ENCODE results near the gene FADS2. TPM values are rescaled to one million over a fixed set of nuclear protein-coding genes. Genes with fewer than 3 reads are reported as not detected.

Gene FADS2
- total RNA-seq, 1 experiment from 2014 or later = 17.1 TPM

DNA sequence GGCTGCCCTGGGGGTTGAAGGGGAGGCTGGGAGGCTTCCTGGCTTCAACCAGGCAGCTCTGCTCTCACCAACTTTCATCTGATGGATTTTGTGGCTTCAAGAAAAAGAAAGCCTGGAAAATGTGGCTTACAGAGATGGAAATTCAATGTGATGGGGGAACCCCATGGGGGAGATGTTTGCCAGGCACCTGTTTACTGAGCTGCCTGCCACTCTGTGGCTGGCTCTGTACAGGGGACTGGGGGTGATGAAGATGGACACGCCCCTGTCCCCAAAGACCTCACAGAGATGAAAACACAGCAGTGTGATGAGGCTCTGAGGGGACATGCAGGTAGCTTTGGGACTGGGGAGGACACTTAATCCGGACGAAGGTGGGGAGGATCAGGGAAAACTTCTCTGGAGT is 45.8 kb upstream of the FADS2 start (continued):
- TF ChIP-seq EZH2 (IDR thresholded peaks at IDR 0.05) (no peak), SP1 (IDR thresholded peaks at IDR 0.05; ENCODE audit: low read depth) (no peak), SRF (IDR thresholded peaks at IDR 0.05; ENCODE audit: low read depth) (no peak), EGR1 (IDR thresholded peaks at IDR 0.05; ENCODE audit: low read depth) (no peak), CBX3 (IDR thresholded peaks at IDR 0.05; ENCODE audit: low read depth) (no peak), POLR2AphosphoS5 (IDR thresholded peaks at IDR 0.05; ENCODE audit: low read depth, low read length) (no peak), CEBPB (IDR thresholded peaks at IDR 0.05; ENCODE audit: low read depth) (no peak), TCF7L2 (IDR thresholded peaks at IDR 0.05; ENCODE audit: borderline replicate concordance, extremely low read depth, insufficient read depth, insufficient read length) (no peak)
- TF ChIP-seq, protein P1, sequence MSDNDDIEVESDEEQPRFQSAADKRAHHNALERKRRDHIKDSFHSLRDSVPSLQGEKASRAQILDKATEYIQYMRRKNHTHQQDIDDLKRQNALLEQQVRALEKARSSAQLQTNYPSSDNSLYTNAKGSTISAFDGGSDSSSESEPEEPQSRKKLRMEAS (IDR thresholded peaks at IDR 0.05) = no peak

DNA sequence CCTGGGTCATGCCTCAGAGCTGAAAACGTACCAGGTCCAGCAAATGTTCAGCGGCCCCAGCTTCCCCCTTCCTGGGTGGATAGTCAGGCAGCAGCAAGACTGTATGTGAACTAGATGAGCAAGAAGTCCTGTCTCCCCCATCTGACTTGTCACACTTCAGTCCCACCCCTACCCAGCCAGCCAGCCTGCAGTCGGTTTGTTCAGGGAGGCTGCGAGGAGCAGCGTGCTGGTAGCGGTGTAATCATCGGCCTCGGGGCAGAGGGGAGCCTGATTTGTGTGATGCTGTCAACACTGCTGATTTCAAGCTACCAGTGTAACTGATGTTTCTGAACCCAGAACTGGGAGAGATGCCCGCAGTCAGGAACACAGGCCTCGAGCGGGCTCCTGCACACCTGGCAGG is 45.3 kb upstream of the FADS2 start:
- no peak overlapping the region for H3K9ac ChIP-seq (ENCODE audit: low read length)
- H4K20me1 ChIP-seq (ENCODE audit: insufficient read depth) = no peaks in the 10 kb centered on the region
- no peak overlapping the region for H3K4me3 ChIP-seq (replicated peaks in 1 of 2; ENCODE audit: low read depth in 1 of 2, low read length in 2 of 2)
- no peak for ATAC-seq
- ChIA-PET CTCF (interaction anchor here (0.5 kb wide), 1 partner anchor 16 kb away, joined by 3 read pairs; no protein-coding TSS in a partner anchor), POLR2A (interaction anchor here (1.1 kb wide), 1 partner anchor 9 kb away, joined by 3 read pairs; no protein-coding TSS in a partner anchor), RAD21 (ENCODE audit: low non-redundant PET in 1 of 2, low total read pairs in 2 of 2, uncharacterized antibody in 2 of 2, unreplicated experiment in 2 of 2) (no interaction called here)
- H3K9me3 ChIP-seq (ENCODE audit: control insufficient read depth in 1 of 2, insufficient read depth in 1 of 2, low read depth in 1 of 2, low read length in 2 of 2) = no peaks in the 10 kb centered on the region
- DNase-seq (ENCODE audit: low read depth, low spot score) = no peak
- H3K4me2 ChIP-seq (ENCODE audit: low read length) = no peak overlapping the region
- no TSS peak for BruUV-seq (replicated peaks)
- H3K36me3 ChIP-seq (ENCODE audit: control insufficient read depth in 1 of 2, insufficient read depth in 2 of 2, low read length in 2 of 2) = peaks cover 10 to 30% of the 10 kb centered on the region in 2 experiments; a peak in 3 of 4 replicates
- H2AFZ ChIP-seq (ENCODE audit: low read depth, low read length, poor library complexity, severe bottlenecking) = no peak overlapping the region
- H3K79me2 ChIP-seq (ENCODE audit: insufficient read depth, low read length) = no peaks in the 10 kb centered on the region
- H3K27me3 ChIP-seq (ENCODE audit: insufficient read depth, low read length) = no peaks in the 10 kb centered on the region
- TF ChIP-seq, protein P2, sequence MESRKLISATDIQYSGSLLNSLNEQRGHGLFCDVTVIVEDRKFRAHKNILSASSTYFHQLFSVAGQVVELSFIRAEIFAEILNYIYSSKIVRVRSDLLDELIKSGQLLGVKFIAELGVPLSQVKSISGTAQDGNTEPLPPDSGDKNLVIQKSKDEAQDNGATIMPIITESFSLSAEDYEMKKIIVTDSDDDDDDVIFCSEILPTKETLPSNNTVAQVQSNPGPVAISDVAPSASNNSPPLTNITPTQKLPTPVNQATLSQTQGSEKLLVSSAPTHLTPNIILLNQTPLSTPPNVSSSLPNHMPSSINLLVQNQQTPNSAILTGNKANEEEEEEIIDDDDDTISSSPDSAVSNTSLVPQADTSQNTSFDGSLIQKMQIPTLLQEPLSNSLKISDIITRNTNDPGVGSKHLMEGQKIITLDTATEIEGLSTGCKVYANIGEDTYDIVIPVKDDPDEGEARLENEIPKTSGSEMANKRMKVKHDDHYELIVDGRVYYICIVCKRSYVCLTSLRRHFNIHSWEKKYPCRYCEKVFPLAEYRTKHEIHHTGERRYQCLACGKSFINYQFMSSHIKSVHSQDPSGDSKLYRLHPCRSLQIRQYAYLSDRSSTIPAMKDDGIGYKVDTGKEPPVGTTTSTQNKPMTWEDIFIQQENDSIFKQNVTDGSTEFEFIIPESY (IDR thresholded peaks at IDR 0.05; ENCODE audit: extremely low read depth, insufficient replicate concordance, low read length) = no peak
- TF ChIP-seq, protein P3, sequence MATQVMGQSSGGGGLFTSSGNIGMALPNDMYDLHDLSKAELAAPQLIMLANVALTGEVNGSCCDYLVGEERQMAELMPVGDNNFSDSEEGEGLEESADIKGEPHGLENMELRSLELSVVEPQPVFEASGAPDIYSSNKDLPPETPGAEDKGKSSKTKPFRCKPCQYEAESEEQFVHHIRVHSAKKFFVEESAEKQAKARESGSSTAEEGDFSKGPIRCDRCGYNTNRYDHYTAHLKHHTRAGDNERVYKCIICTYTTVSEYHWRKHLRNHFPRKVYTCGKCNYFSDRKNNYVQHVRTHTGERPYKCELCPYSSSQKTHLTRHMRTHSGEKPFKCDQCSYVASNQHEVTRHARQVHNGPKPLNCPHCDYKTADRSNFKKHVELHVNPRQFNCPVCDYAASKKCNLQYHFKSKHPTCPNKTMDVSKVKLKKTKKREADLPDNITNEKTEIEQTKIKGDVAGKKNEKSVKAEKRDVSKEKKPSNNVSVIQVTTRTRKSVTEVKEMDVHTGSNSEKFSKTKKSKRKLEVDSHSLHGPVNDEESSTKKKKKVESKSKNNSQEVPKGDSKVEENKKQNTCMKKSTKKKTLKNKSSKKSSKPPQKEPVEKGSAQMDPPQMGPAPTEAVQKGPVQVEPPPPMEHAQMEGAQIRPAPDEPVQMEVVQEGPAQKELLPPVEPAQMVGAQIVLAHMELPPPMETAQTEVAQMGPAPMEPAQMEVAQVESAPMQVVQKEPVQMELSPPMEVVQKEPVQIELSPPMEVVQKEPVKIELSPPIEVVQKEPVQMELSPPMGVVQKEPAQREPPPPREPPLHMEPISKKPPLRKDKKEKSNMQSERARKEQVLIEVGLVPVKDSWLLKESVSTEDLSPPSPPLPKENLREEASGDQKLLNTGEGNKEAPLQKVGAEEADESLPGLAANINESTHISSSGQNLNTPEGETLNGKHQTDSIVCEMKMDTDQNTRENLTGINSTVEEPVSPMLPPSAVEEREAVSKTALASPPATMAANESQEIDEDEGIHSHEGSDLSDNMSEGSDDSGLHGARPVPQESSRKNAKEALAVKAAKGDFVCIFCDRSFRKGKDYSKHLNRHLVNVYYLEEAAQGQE (IDR thresholded peaks at IDR 0.05; ENCODE audit: low read depth) = no peak
- TF ChIP-seq RAD21 (IDR thresholded peaks at IDR 0.05; ENCODE audit: low read depth) (no peak), POLR2AphosphoS5 (IDR thresholded peaks at IDR 0.05; ENCODE audit: low read depth, low read length) (no peak), YY1 (IDR thresholded peaks at IDR 0.05; ENCODE audit: extremely low read depth, insufficient replicate concordance, low read depth, low read length) (no peak), SIN3A (IDR thresholded peaks at IDR 0.05; ENCODE audit: low read depth) (no peak)
- TF ChIP-seq, protein P4, sequence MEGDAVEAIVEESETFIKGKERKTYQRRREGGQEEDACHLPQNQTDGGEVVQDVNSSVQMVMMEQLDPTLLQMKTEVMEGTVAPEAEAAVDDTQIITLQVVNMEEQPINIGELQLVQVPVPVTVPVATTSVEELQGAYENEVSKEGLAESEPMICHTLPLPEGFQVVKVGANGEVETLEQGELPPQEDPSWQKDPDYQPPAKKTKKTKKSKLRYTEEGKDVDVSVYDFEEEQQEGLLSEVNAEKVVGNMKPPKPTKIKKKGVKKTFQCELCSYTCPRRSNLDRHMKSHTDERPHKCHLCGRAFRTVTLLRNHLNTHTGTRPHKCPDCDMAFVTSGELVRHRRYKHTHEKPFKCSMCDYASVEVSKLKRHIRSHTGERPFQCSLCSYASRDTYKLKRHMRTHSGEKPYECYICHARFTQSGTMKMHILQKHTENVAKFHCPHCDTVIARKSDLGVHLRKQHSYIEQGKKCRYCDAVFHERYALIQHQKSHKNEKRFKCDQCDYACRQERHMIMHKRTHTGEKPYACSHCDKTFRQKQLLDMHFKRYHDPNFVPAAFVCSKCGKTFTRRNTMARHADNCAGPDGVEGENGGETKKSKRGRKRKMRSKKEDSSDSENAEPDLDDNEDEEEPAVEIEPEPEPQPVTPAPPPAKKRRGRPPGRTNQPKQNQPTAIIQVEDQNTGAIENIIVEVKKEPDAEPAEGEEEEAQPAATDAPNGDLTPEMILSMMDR (IDR thresholded peaks at IDR 0.05 in 2 of 3, conservative IDR thresholded peaks at IDR 0.05 in 1 of 3; ENCODE audit: borderline replicate concordance in 1 of 3, insufficient read depth in 1 of 3, low read depth in 2 of 3, low read length in 2 of 3) = no peak
- intact Hi-C loops (cut with micrococcal nuclease) = no loop called here
- H3K4me1 ChIP-seq (ENCODE audit: control insufficient read depth in 1 of 2, insufficient read depth in 2 of 2, low read length in 2 of 2) = no peaks in the 10 kb centered on the region
- no peak overlapping the region for H3K27ac ChIP-seq (ENCODE audit: low read depth, low read length)
- no peaks in the 10 kb centered on the region for H3K9me2 ChIP-seq (ENCODE audit: insufficient read depth)

Measured in HCT116 (cell line).